NCI-H2196 treated with DMSO at 0.1 percent for 48 hours (cell line): ENCODE measurements around the gene ZNF143.
"Not testable (repeated sequence)": the region's sequence is repeated elsewhere in the genome, so short reads cannot be mapped to it uniquely, and the experiment has no call there.

ENCODE experiments used
- DNase-seq: peaks from one replicate; lab custom pipeline; 2025; ENCODE audit not compliant: unreplicated experiment; lab: John Stamatoyannopoulos, UW

Gene ZNF143

GRCh38 chr11:9495803-9496514, 35.1 kb downstream of the ZNF143 start:
- no peak for DNase-seq

GRCh38 chr11:9498457-9499078, 37.8 kb downstream of the ZNF143 start:
- DNase-seq = no peak

GRCh38 chr11:9506489-9507276, 45.9 kb downstream of the ZNF143 start:
- peak; percentile 55 for DNase-seq

- DNase-seq = no peak
Observed at GRCh38 chr11:9507277-9507580, 46.4 kb downstream of the ZNF143 start.

GRCh38 chr11:9509041-9509440, 48.2 kb downstream of the ZNF143 start:
- DNase-seq = no peak

- DNase-seq = no peak
Observed at GRCh38 chr11:9512370-9513019, 51.7 kb downstream of the ZNF143 start.

GRCh38 chr11:9514576-9514975, 53.8 kb downstream of the ZNF143 start:
- not testable (repeated sequence) for DNase-seq

GRCh38 chr11:9516113-9516512, 55.3 kb downstream of the ZNF143 start:
- no peak for DNase-seq

- DNase-seq = no peak
Observed at GRCh38 chr11:9518835-9519410, 58.1 kb downstream of the ZNF143 start.

- DNase-seq = no peak
Observed at GRCh38 chr11:9524001-9524400, 63.2 kb downstream of the ZNF143 start.

GRCh38 chr11:9525116-9525515, 64.3 kb downstream of the ZNF143 start:
- DNase-seq = no peak

GRCh38 chr11:9527481-9528135, 66.8 kb downstream of the ZNF143 start:
- no peak for DNase-seq

- DNase-seq = no peak
Observed at GRCh38 chr11:9528136-9528501, 67.3 kb downstream of the ZNF143 start.

GRCh38 chr11:9528573-9529333, 67.9 kb downstream of the ZNF143 start:
- no peak for DNase-seq

GRCh38 chr11:9529334-9529650, 68.5 kb downstream of the ZNF143 start:
- no peak for DNase-seq

GRCh38 chr11:9530020-9530621, 69.3 kb downstream of the ZNF143 start:
- no peak for DNase-seq

- DNase-seq = no peak
Observed at GRCh38 chr11:9530901-9531625, 70.3 kb downstream of the ZNF143 start.

GRCh38 chr11:9533058-9533457, 72.2 kb downstream of the ZNF143 start:
- no peak for DNase-seq

- no peak for DNase-seq
Observed at GRCh38 chr11:9533736-9534473, 73.1 kb downstream of the ZNF143 start.
